ENCODE measurements around the gene DIAPH3.
"Not testable (repeated sequence)": the region's sequence is repeated elsewhere in the genome, so short reads cannot be mapped to it uniquely, and the experiment has no call there.

DIAPH3 gene

DNA sequence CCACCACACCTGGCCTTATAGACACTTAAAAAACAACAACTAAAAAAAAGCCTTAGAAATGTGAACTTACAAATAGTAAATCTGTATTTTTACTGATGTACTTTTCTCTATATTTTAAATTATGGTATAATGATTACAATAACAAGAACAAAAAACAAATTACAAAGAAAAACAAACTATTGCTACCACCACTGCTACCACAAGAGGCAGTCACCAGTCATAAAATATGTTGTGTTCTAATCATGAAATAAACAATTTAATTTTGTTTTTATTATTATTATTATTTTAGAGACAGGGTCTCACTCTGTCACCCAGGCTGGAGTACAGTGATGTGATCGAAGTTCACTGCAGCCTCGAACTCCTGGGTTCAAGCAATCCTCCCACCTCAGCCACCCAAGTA lies 72.2 kb downstream of the DIAPH3 start:
- no peak for DNase-seq

DNA sequence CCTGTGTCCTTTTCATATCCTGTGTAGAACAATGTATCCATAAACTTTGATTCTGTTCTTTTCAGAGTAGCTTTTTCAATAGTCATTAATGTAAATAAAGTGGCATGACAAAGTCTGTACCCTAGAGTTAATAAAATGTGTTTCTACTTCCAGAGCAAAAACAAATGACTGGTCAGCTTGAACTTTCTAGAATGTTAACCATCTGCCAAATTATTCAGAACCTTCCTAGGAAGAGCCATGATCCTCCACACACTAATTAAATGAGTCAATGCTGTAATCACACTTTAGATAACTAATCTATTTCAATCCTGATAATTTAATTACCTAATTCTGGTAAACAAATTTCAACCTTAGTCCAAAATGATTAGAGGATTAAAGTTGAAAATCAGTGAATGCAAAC lies 73.2 kb downstream of the DIAPH3 start:
- DNase-seq, result no peak

DNA sequence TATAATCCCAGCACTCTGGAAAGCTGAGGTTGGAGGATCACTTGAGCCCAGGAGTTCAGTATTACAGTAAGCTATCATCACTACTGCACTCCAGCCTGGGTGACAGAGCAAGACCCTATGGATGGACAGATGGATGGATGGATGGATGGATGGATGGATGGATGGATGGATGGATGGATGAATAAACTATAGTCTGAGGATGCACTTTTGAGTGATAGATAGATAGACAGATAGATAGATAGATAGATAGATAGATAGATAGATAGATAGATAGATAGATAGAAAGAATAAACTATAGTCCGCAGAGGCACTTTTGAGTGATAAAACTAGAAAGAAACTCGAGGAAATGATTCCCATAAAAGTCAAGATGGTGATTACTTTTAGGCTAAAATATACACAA lies 79.9 kb downstream of the DIAPH3 start:
- not testable (repeated sequence) for DNase-seq

DNA sequence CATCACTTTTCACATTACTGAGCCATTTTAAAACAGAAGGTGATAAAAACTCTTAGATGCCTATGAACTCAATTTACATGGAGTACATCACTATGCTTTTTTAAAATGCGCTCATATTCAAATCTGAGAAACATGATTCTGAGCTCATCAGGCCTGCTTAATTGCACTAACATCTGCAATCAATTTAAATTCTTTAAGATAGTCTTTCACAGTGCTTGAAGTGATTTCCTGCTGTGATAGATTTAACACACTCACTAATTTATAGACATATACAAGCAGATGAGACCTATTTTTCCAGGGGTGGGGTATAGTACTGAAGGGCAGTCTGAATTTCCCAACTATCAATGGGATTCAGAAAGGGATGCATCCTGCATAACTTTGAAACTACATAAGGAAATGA lies 82.9 kb downstream of the DIAPH3 start:
- DNase-seq, result no peak

DNA sequence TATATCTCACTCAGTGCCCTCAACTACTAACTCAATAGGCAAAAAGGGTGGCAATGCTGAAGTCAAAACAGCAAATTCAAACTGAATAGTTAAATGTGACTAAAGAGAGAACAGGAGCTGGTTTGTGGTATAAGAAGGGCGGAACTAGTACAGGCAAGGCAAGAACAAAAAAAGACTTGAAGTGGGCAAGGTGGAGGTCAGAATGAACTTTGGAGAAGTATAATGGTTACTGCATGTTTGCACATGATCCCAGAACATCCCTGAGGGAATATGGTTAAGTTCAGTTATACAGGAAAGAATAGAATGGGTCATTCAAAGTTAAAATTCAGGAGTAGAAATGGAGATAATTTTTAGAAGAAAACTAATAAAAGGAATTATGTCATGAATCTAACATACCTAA lies 85.5 kb downstream of the DIAPH3 start:
- DNase-seq, result no peak

DNA sequence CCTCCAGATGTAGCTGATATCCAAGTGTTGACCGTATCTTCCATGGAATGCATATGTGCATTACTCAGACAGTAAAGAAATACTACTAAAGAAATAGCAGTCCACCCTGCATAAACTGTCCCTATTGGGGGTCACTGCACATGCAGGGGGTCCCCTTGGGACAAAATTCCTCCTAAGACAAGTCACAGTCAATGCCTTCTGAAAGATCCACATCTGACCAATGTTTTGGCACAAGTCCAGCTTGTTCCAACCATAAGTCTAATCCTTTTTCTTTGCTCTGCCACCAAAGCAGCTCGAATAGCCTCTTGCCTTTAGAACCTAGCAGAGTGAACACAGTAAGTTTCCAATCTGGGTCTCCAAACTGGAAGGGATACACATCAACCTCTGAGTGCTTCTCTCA lies 87.9 kb downstream of the DIAPH3 start:
- DNase-seq, result no peak

DNA sequence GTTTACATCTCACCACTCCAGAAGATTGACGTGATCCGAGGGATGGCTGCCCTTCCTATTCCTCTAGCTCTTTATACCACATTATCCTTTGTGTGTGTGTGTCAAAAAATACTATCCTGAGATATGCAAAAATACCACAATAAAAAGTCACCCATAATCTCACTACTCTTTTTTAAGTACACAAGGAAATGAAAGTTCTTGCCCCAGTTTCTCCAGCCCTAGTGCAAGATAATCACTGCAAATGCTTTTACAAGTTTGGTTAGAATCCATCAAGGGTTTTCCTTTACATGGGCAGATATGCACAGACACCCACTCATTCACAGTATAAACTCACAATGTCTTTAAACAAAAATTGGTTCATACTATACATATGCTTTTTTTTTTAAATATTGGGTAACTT lies 89.3 kb downstream of the DIAPH3 start:
- DNase-seq, result no peak

DNA sequence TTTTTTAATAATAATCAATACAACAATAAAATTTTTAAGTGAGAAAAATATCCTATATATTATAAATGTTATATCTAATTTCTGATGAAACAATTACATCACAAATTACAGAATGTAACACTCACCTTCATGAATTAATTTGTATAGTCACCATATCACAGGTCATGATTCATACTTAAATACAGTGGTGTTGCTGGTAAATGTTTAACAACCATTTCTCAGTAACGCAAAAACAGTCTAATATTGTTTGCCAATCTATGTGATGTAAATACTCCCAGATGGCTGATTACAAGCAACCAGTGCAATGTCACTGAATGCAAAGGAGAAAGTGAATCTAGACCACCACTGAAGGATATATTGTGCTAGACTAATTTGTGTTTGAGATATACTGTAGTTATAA lies 97.5 kb downstream of the DIAPH3 start:
- DNase-seq, result no peak

DNA sequence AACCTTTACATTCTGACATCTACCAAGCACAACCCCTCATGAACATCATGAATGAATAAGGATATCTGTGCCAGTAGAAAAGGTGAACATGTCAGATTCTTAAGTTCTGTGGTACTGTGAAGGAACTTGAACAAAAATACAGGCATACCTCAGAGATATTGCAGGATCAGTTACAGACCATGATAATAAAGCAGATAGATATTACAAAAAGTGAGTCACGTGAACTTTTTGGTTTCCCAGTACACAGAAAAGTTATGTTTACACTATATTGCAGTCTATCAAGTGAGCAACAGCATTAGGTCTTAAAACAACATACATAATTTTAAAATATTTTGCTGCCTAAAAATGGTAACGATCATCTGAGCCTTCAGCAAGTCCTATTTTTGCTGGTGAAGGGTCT lies 101.2 kb downstream of the DIAPH3 start:
- no peak for DNase-seq

DNA sequence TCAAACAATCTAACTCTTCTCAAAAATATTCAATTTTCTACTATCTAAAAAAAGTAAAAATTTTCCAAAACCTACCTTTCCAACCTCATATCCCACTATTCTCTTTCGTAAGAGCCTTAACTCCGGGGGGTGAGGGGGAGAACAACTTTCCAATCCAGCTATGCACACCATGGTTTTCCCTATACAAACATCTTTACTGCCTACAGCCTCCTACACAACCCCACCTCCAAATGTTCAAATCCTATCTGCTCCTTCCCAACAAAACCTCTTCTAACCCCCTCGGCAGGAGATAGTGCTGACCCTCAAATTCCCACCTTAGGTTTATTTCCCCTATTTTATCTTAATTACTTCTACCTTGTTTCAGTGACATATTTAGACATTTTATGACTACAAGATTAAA lies 102.0 kb downstream of the DIAPH3 start:
- DNase-seq, result no peak

DNA sequence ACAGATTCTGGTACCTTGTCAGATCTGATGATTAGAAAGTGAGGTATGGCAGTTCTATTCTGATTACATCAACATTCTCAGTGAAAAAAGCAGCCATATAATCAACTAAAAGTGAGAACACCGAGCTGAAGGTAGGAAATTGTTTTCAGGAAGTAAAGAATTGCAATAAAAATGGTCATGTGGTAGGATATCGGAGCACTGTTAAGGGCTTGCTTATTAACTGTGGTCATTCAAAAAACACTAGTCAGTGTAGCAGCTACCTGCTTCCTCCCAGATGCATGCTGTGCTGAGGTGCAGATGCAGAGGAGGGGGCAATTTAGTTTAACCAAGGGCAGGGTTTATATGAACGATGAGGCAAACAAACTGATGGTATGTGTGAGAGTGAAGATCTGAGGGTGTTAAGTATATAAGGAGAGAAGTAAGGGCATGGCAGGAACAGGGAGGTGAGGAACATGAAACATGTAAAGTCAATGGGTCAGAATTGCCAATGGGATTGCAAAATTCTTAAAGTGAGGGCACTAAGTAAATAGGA lies 111.9 kb downstream of the DIAPH3 start:
- no peak for DNase-seq

DNA sequence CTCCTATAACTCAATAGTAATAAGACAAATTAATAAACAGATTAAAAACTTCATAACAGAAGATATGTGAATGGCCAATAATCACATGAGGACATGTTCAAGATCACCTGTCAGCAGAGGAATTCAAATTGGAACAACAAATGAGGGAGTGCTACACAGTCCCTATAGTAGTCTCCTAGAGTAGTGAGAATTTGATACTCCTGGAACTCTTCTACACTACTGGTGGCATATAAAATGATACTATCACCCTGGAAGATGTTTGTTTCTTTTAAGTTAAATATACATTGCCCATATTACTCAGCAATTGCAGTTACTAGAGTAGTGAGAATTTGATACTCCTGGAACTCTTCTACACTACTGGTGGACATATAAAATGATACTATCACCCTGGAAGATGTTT lies 115.4 kb downstream of the DIAPH3 start:
- not testable (repeated sequence) for DNase-seq

DNA sequence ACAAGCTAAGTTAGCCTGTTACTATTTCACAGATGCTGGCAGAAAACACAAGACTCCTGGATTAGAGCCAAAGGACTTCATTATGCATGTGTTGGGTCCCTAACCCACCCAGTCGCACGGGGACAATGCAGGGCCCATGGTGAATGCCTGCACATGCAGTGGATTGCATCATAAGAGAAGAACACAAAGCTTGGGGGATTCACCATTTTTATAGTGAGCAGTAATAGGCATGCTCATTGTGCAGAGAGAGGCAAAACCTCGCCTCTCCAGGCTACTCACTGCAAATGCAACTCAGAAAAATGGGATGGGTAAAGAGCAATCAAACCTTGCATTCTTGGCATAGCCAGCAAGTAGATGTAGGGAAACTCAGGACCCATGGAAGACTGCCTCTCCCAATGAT lies 115.8 kb downstream of the DIAPH3 start:
- DNase-seq, result no peak

DNA sequence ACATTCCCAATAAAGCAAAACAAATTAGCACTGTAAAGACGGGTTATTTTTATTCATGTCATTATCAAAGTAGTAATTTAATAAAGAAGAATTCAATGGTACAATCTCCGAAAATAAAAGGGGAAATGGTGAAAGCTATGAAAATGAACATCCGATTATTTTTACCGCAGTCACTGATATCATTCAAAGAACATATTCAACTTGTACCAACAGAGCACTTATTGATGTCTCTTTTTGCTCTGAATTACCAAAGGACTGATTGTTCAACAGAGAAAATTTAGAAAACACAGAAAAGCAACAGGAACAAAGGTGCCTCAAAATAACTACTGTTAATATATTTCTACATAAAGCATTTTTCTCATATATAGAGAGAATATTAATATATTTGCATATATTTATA lies 119.4 kb downstream of the DIAPH3 start:
- DNase-seq, result no peak

DNA sequence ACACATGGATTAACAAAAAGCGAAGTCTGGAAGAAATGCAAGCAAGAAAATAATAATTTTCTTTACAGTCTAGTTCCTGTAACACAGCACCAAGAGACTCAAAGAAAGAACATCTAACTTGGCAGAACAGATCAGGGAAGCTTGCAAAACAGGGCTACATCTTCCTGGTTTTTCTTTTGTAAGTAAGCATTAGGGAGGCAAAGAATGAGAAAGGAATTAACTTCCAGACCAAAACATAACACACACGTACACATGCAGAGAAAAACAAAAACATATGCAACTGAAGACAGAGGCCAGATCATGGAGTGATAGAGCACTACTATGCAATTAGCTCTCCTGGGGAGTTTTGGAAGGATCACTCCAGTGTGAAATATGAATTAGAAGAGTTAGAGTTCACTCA lies 120.5 kb downstream of the DIAPH3 start:
- no peak for DNase-seq

DNA sequence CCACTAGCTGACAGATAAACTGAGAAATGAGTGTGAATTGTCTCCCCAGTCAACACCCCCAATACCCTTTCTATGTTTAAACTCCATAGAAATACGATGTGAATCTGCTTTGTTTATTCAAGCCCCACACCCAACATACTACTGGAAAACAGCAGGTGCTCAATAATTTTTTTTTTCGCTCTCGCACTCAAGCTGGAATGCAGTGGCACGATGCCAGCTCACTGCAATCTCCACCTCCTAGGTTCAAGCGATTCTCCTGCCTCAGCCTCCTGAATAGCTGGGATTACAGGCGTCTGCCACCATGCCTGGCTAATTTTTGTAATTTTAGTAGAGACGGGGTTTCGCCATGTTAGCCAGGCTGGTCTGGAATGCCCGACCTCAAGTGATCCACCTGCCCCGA lies 123.1 kb downstream of the DIAPH3 start:
- DNase-seq, result not testable (repeated sequence)

DNA sequence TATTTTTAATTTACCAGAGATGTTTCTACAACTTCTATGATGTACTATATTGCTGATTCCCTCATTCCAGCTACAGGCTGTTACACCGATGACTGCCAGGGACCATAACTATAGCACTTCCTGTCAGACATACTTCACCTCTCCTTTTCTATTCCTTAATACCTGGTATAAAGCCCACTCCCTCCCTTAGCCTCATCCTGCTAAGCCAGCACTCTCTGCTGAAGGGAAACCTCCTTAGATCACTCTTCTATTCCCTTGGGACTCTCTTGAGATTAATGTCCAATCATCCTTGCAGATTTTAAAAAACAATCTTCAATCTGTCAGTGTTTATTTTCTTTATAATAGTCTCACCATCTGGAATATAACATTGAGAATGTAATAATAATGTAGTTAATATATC lies 127.9 kb downstream of the DIAPH3 start:
- DNase-seq, result no peak

DNA sequence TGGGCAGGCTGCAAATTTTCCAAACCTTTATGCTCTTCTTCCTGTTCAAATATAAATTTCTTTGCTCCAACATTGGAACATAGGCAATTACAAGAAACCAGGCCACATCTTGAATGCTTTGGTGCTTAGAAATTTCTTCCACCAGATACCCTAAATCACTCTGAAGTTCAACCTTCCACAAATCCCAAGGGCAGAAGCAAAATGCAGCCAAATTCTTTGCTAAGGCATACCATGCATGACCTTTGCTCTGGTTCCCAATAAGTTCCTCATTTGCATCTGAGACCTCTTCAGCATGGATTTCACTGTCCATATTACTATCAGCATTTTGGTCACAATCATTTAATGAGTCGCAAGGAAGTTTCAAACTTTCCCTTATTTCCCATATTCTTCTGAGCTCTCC lies 130.9 kb downstream of the DIAPH3 start:
- DNase-seq, result no peak

DNA sequence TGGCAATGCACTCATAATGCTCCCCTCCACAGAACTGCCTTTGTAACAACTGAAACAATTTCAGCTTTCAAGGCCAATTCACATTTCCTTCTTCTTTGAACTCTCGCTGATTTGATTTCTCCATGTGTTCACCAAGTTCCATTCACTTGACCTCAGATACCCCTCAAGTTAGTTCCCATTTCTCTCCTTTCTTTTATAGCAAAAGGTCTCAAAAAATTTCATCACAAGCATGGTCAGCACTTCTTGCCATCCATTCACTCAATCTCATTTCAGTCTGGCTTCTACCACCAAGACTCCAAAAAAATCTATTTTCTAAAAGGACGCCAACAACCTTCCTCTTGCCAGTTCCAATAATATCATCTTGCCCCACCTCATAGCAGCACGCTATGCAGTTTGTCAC lies 135.7 kb downstream of the DIAPH3 start:
- no peak for DNase-seq

DNA sequence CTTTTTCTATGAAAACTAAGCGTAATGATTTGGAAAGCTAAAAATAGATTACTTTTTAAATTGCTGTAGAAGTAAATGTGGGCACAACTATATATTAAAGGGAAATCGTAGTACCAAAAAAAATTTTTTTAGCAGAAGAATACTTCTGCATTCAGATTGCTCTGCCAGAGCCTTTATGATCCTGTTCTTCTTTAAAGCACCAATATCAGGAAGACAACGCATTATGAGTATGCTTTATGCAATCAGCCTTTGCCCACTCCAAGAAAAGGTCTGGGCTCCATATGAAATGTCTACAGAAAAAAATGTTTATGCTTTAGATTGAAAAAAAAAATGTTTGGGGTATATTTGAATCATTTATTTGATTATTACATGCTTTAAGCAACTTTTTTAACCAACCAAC lies 137.4 kb downstream of the DIAPH3 start:
- no peak for DNase-seq

DNA sequence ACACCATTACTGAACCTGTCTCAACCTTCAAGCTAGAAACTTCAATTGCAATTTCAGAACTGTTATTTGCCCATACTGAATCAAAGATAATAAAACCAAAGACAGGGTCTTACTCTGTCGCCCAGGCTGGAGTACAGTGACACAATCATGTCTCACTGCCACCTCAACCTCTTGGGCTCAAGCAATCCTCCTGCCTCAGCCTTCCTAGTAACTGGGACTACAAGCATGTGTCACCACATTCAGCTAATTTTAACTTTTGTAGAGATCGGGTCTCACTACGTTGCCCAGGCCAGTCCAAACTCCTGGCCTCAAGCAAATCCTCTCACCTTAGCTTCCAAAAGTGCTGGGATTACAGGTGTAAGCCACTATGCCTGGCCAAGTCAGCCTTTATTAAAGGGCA lies 143.4 kb downstream of the DIAPH3 start:
- no peak for DNase-seq

DNA sequence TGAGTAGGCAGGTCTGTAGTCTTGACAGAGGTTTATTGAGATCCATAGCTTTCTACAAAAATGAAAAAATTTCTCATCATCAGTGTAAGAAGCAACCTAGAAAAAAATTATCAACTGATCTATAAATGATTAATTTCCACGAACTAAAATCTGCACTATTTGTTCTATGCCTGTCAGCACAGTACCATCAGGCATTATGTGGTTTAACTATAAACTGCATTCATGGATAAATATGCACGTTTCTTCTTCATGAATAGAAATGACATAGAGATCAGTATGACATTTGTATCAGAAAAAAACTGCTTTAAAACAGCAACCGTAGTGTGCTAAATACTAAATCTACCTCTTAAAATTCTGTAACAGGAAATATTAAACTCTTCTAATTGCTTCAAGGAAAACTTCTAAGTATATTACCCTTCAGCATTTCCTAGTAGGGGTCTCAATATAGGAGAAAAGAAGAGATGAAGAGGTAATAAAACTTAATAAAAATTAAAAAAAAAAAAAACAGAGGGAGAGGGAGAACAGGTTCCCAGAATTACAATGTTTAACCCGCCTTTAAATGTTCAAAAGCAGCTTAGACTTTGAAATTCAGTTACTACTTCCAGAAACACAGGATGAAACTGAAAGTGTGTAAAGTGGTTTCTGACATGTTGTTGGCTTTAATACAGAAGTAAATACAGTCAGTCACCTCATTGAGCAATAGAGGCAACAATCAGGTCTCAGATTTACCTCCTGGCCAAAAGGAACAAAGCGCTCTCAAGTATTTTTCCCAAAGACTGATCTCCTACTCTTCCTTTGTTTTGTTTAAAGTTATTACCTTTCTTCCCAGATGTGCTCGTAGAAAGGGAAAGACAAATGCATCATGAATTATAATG lies 144.4 kb downstream of the DIAPH3 start:
- DNase-seq, result no peak

DNA sequence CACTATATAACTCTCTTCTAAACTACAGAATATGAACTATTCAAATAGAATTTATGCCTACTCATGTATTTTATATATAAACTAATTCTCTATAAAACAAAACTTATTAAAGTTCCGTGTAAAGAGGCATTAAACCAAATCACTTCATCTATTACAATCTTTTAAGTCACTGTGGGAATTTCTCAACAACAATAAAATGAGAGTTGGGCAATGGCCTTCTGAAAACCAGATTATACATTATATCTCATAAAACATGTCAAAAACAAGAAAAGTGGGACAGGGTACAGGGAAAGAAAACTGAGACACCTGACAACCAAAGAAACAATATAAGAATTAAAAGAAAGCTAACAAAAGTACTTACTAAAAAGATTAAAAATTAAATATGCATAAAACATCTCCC lies 145.2 kb downstream of the DIAPH3 start:
- no peak for DNase-seq

DNA sequence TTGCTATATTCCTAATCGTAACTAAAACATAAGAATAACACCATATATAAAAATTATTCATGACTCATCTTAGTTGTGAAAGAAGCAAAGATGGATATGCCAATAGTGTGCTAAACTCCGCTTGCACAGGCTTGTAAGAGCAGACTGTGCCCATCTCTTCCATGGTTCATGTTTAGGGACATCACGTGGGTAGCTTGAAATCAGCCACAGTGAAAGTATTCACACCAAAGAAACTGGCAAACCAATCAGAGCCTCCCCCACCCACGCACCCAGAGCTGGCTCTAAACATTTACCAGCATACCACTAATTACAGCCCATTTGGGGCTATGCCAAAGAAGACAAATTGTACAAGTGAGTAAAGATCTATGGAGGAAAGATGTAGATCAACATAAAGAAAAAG lies 147.5 kb downstream of the DIAPH3 start:
- DNase-seq, result no peak

DNA sequence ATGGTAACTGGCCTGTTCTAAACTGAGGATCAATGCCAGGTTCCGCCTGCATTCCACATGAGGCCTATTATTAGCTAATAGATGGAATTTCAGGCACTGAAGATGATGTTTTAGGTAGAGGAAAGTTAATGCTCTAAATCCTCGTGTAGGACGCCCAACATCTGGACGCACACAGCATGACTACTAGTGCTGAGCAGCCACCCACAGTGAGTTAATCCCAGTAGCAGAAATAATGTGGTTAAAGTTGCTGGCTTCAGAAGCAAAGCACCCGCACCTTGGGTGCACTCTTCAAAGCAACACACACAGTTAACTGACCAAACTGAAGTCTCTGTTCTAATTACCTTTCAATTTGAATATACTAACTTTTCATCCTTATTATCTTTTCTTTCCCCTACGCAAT lies 150.6 kb downstream of the DIAPH3 start:
- DNase-seq, result no peak

All from CD4-positive, alpha-beta T cell treated with Interleukin-17A for 4 hours (primary cell).